HG03378 (cell line): ENCODE data around the gene HOPX.
"Not testable (repeated sequence)": the region's sequence is repeated elsewhere in the genome, so short reads cannot be mapped to it uniquely, and the experiment has no call there.

Experiments used
- ATAC-seq: cut with Tn5 transposase; IDR thresholded peaks from one replicate; pipeline ENCODE4 v1.9.1; 2021; ENCODE audit warnings: mild to moderate bottlenecking, moderate library complexity; ENCODE audit not compliant: unreplicated experiment

The HOPX gene

GRCh38 chr4:56689201-56689969 is 8.3 kb upstream of the HOPX start:
- no peak for ATAC-seq

GRCh38 chr4:56688094-56688647 is 7.1 kb upstream of the HOPX start:
- no peak for ATAC-seq

GRCh38 chr4:56686537-56687231 is 5.6 kb upstream of the HOPX start:
- ATAC-seq: no peak

- no peak for ATAC-seq
These were observed 3.4 kb upstream of the HOPX start for GRCh38 chr4:56684320-56685050.

GRCh38 chr4:56683455-56683854 is 2.4 kb upstream of the HOPX start:
- ATAC-seq: no peak

- ATAC-seq: no peak
These were observed 893 bp upstream of the HOPX start for GRCh38 chr4:56681853-56682525.

- no peak for ATAC-seq
These were observed 830 bp downstream of the HOPX start for GRCh38 chr4:56680266-56680665.

GRCh38 chr4:56677711-56678110 is 3.4 kb downstream of the HOPX start:
- no peak for ATAC-seq

- no peak for ATAC-seq
These were observed 6.1 kb downstream of the HOPX start for GRCh38 chr4:56674984-56675383.

GRCh38 chr4:56671860-56672259 is 9.2 kb downstream of the HOPX start:
- no peak for ATAC-seq

- no peak for ATAC-seq
These were observed 9.7 kb downstream of the HOPX start for GRCh38 chr4:56671373-56671772.

GRCh38 chr4:56668267-56668666 is 12.8 kb downstream of the HOPX start:
- ATAC-seq: no peak

GRCh38 chr4:56667396-56667795 is 13.7 kb downstream of the HOPX start:
- not testable (repeated sequence) for ATAC-seq

GRCh38 chr4:56666279-56666678 is 14.8 kb downstream of the HOPX start:
- ATAC-seq: no peak

- ATAC-seq: no peak
These were observed 15.3 kb downstream of the HOPX start for GRCh38 chr4:56665781-56666180.

GRCh38 chr4:56662782-56663468 is 18.2 kb downstream of the HOPX start:
- ATAC-seq: no peak

- ATAC-seq: no peak
These were observed 21.1 kb downstream of the HOPX start for GRCh38 chr4:56659946-56660345.

- no peak for ATAC-seq
These were observed 22.6 kb downstream of the HOPX start for GRCh38 chr4:56658528-56658927.

GRCh38 chr4:56657818-56658217 is 23.3 kb downstream of the HOPX start:
- no peak for ATAC-seq

- no peak for ATAC-seq
These were observed 24.0 kb downstream of the HOPX start for GRCh38 chr4:56657128-56657527.

GRCh38 chr4:56656346-56656643 is 24.8 kb downstream of the HOPX start:
- ATAC-seq: no peak
